NCI-H82 (cell line): ENCODE results near the gene ERI3.

Source experiments
- DNase-seq: peaks from one replicate; lab custom pipeline; 2025; lab: John Stamatoyannopoulos, UW

The ERI3 gene

GRCh38 chr1:44316231-44316759 is 38.8 kb downstream of the ERI3 start:
- DNase-seq = peak; percentile 93

- DNase-seq = peak; percentile 92
These were observed 39.5 kb downstream of the ERI3 start for GRCh38 chr1:44315521-44315920.

GRCh38 chr1:44314452-44314851 is 40.6 kb downstream of the ERI3 start:
- DNase-seq = peak; percentile 32

- DNase-seq = no peak
These were observed 41.7 kb downstream of the ERI3 start for GRCh38 chr1:44313265-44313918.

DNA sequence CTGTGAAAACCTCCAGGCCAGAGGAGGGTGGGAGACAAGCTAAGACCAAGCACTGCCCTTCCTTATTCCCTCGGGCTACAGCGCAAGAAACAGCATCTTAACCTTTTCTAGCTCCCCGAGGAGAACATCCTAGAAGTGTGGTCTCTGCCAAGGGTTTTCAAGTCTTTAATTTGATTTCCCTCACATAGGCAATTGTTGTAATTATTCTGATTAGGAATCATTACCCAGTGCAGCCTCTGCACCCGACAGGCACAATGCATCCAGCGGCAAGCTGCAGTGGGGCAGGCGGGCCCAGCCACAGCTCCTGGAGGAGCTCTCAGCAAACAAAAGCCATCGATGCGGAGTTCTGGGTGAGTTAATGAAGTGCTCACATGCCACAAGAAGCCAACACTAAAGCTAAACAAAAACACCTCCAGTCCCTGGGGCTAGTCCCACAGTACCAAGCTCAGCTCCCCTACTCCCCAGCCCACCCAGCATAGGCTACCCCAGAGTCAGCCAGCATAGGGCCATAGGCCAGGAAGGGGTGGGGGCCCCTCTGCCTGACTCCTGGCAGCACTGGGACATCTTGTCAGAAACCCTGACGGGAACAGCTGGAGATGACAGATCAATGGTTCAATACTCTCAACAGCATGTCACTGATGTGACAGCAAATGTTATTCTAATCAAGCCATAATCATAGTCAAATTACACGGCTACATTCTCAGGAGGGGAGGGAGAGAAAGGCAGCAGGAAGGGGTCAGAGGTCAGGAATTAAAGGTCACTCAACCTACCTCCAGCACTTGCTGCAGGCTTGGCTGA is 42.5 kb downstream of the ERI3 start:
- DNase-seq = no peak

GRCh38 chr1:44310006-44310405 is 45.1 kb downstream of the ERI3 start:
- no peak for DNase-seq

DNA sequence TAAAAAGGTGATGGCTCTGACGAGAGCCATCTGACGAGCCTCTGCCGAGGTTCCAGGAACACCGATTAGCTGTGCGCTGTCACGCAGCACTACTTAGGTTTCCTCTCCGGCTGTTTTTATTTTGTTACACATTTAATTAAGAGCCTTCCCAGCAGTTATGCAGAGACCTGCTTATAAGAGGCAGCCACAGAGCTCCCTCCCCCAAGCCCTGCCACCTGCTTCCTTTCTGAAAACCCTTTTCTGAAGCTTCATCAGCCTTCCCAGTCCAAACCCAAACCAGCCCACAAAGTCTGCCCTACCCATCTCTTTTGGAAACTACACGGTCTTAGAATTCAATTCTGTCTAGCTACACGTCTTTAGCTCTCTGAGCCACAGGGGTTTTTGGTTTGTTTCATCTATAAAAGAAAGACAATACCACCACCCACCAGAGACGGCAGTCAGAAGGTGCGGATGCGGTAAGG is 49.1 kb downstream of the ERI3 start:
- peak; percentile 71 for DNase-seq

GRCh38 chr1:44303532-44303931 is 51.5 kb downstream of the ERI3 start:
- DNase-seq = no peak

DNA sequence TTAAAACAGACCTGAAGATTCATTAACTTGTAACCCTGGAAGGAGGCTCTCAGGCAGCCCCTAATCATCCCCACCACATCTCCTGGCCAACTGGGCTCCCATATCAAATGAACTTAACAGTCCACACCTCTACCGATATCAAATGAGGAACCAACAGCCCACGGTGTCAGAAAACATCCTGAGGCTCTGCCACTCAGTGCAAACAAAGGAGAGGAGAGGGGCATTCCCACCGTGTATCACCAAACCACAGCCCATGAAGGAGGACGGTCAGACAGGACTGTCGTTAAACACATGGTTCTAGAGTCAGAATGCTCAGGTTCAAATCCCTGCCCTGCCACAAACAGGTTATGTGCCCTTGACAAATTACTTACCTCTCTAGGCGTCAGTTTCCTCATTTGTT is 52.5 kb downstream of the ERI3 start:
- DNase-seq = no peak

DNA sequence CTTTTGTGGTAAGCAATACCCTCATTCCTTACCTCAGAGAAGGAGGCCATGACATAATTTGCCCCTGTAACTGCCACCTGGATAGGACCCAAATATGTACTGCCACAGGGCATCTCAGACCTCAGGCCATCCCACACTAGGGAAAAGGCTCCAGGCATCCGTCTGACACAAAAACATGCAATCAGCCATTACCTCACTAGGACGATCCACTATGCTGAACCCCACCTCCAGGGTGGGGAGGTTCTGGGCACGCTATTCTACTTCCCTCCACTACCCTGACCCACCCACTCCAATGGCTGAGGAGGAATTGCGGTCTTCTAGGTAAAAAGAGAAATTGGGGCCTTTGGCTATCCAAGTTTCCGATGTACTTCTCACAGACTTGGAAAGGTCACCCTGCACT is 53.6 kb downstream of the ERI3 start:
- DNase-seq = no peak

DNA sequence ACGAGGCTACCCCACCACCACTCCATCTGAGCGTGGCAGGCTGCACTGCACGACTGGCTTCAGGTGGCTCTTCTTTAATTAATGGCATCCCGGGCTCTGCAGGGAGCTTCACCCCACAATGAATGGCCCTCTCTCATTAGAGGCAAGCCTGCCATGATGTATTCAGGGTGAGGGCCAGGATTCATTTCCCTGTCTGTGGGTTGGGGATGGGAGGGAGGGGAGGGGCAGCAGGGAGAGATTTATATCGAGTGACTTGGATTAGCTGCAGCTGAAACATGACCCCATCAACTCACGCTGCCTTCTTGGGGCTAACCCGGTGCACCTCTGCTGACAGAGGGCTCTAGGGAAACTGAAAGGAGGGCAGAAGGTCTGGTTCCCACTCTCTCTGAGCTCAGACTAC is 54.2 kb downstream of the ERI3 start:
- DNase-seq = peak; percentile 85

DNA sequence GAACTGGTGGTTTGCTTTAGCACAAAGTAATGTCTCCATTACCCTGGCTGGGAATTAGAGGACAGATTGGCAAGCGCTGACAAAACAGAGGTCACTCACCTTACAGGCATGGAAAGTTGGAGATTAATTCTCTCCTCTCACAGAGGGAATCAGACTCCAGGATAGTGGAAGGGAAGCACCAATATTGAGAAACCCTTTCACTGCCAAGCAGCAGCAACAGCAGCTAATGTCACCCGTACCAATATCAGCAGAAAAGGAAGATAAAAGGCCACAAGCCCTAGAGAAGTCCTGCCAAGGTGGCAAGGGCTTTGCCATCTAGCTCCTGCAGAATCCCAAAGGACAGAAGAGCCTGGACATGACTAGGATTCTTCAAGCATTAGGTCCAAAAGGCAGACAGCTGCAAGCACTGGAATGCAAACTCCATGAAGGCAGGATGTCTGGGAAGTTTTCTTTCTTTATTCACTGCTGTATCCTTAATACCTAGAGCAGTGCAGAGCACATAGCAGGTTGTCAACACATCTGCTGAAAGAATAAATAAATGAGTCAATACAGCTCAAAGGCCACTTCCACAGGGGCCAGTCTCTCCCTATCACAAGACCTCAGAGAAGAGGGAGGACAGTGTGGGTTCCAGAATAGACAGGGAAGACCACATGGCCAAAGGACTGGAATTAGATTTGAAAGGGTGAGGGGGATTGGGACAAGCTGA is 57.2 kb downstream of the ERI3 start:
- no peak for DNase-seq

DNA sequence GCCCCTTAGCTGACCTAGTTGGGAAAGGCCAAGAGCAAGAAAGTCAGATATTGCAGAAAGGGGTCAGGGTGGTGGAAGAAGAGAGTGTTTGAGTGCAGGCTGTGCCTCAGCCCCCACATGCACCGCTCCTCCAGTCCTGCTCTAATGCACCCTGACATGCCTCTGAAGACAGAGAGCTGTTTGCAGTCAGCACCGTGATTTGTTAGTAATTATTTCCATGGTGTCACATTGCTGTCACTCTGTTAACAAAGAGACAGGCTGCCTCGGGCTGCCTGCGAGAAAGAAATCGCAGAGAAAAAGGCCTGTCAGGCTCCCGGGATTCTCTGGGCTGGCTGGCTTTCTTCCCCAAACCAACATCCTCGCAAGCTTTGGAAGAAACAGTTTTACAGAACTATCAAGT is 58.3 kb downstream of the ERI3 start:
- no peak for DNase-seq

DNA sequence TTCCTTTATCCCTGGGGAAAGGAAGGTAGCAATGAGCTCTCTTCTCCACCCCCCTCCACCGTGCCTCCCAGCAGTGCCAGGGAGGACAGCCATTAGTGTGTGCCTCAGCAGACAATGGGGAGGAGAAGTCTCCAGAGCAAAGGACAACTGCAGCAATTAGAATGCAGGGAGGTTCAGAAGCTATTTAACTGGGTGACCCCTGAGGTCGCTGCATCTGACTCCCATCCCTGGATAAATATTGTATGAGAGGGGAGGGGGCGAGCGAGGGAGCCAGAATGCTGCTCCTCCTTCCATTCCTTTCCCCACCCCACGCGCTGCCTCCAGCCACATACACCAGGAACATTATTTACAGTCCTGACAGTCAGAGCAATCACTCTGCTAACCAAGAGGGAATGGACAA is 59.0 kb downstream of the ERI3 start:
- DNase-seq = no peak

DNA sequence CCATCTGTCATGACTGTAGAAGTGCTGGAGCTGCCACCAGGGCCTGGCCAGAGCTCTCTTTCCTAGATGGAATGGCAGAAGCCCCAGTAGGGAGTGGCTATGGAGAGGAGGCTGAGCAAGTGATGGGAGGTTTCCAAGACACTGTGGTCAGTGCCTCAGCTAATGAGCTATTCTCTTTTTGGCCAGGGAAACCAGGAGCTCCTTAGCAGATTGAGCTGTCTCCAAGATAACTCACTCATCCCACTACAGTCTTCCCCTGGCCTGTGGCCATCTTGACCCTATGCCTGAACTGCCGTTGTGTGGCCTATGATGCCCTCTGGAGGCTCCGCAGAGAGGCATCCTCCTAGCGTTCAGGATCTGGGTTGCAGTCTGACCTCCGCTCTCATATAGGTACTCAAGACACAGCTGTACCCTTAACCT is 60.5 kb downstream of the ERI3 start:
- DNase-seq = peak; percentile 52

- DNase-seq = no peak
These were observed 61.2 kb downstream of the ERI3 start for GRCh38 chr1:44293761-44294315.

DNA sequence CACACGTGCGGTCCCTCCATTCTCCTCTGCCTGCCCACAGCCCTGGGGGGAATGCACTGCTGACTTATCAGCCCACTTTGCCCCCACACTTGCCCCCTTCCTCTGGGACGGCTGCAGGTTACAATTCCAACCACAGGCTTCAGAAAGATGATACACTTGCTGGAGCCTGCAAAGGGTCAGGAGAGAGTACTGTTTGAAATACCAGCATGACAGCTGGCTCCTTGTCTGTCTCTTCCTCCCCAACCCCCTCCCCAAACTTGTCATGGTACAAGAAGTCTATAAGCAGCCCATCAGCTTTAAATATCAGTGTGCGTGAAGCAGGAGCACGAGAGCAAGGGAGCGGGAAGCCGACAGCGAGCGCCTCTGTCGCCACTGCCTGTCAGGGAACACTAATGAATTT is 62.4 kb downstream of the ERI3 start:
- no peak for DNase-seq

- DNase-seq = no peak
These were observed 64.6 kb downstream of the ERI3 start for GRCh38 chr1:44290250-44291094.

GRCh38 chr1:44289530-44289929 is 65.5 kb downstream of the ERI3 start:
- DNase-seq = peak; percentile 40

GRCh38 chr1:44288883-44289282 is 66.2 kb downstream of the ERI3 start:
- no peak for DNase-seq

DNA sequence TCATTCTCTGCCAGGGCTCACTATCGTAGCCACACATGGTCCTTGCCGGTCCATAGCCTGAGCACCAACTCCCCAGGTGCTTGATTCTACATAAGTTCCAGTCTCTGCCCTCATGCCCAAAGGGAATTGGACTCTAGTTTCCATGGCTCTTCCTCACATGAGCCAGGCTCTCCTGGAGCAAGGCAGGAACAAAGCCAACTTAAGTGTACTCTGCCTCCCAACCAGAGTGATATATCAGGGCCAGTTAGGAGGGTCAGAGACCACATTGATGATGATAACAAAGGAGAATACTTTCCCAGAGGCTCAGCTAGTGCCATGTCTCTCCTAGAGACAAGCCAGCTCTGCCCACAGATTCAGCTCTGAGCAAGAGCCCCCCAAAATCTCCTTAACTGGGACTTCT is 70.9 kb downstream of the ERI3 start:
- DNase-seq = no peak
